ENCODE results near the gene GEMIN4.
A peak's percentile ranks its signal among the peaks of the same experiment; 100 is the strongest.
"Not testable (repeated sequence)": the region's sequence is repeated elsewhere in the genome, so short reads cannot be mapped to it uniquely, and the experiment has no call there.

The GEMIN4 gene

DNA sequence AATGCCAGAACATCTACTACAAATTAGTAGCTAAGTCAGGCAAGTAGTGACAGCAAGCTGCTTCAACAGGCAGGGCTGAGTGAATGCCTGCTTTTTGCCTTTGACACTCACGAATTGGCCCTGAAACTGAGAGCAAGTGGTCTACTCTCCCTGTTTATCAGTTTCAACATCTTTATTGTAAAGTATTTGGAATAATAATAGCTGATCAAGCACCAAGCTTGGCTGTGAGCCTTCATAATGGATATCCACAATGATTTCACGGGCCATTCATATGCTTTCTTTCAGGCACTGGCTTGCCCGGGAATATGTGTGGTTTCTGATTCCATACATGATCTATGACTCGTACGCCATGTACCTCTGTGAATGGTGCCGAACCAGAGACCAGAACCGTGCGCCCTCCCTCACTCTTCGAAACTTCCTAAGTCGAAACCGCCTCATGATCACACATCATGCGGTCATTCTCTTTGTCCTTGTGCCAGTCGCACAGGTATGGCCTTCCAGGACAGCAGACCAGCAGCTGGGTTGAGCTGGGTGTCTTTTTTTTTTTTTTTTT lies 14.4 kb downstream of the GEMIN4 start:
- no peak for DNase-seq

DNA sequence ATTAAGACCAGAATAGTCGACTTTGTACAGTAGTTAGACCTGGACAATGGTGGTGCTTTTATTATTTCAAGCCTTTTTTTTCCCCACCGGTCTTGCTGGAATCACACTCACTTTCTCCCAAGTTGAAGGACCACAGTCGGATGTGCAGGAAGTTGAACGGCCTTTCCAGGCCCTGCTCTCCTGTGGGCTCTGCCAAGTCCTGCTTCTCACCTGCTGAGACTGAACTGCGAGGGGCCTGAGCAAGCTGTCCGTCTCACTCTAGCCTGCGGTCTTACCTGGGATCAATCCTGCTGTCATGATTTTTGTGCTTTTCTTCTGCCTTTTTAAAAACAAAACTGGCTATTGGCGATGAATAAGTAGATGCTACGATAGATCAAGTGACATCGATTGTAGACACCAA lies 18.3 kb downstream of the GEMIN4 start:
- DNase-seq: no peak

DNA sequence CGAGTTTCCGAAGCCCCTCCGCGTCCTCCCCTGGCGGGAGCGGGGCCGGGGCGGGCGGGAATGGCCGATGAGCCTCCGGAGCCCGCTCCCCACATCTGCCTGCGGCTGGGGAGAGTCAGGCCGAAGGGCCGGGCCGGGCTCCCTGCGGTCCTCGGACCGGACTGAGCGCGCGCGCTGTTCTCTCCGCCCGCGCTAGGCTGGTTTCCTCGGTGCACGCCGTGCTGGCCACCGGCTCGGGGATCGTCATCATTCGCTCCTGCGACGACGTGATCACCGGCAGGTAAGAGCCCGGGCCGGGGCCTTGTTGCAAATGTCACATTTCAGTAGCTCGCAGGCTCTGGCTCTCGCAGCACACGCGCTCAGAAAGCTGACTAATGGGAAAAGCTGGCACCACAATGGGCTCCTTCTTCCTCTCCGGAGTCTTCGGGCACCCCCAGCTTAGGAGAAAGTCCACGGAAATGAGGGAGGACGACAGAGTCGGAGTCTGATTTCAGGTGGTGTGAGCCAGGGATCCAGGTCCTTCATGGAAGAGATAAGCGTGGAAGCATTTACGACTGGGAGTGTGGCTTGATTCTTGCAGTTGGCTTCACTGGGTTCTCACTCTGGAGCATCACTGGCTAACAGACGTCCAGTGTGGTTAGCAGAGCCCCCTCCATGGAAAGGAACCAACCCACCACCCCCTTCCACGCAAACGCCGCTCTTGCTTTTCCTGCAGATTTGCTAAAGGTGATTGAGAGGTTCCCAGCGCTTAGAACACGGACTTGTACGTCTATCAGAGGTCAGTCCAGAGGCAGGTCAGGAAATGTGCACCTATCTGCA lies 19.0 kb downstream of the GEMIN4 start:
- peak; percentile 27 for DNase-seq

DNA sequence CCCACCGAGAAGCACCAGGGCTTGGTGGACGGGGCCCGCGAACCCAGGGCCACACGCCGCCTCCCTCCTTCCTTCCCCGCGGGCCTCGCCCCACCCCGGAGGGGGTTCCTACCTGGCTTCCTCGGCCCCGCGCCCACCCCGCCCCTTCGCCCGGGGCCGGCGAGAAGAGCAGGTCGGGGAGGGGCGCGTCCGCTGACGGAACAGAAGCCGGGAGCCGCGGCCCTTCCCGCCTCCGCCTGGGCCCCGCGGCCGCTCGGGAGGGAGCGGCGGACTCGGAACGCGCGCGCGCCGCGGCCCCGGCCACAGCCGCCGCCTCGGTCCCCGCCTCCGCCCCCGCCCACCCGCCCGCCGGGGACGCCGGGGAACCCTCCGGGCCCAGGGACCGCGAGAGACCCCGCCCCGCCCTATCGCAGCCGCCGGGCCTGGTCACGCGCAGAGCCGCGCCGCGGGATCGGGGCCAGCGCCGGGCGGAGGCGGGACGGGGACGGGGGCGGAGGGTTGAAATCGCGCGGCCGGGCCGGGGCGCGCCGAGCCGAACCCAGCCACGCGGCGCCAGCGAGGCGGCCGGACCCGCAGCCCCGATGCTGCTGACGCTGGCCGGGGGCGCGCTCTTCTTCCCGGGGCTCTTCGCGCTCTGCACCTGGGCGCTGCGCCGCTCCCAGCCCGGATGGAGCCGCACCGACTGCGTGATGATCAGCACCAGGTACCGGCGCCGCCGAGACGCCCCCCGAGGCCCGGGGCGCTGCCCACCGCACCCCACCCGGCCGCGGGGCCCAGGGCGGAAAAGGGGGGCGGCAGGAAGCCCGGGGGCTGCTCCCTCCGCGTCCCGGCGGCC lies 19.8 kb downstream of the GEMIN4 start, which contains the start of gene TLCD3A:
Gene TLCD3A (plus strand): TSS at position 530 of the 835 bp plus-strand sequence. CDS start 52 bp downstream, at position 582.
- no peak for DNase-seq

DNA sequence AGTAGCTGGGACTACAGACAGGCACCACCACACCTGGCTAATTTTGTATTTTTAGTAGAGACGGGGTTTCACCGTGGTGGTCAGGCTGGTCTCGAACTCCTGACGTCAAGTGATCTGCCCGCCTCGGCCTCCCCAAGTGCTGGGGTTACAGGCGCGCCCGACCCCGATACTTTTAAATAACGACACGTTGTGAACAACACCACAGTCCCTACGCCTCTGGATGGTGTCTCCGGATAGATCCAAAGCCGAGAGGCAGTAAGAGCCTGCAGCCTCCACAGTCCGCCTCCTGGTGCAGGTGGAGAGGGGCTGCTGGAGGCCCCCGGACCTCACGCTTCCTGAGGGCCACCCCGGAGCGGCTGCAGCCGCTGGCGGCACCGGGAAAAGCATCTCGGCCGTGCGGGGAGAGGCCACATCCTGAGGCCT lies 20.4 kb downstream of the GEMIN4 start:
- no peak for DNase-seq

DNA sequence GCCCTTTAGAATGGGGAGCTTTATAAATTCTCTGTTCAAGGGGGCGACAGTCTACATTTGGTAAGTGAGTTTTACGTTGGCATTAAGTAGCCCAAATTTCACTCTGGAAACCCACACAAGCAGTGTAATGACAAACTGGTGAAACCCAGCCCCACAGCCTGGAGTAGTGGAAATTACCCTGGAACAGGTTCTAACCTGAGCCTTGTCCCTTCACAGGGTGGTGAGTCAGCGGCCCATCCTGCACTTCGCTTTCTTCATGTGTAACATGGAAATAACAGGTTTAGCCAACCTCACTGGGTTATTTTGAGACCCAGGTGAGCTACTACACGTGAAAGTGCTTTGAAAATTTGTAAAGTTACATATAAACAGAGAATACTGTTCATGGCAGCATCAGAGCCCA lies 23.2 kb downstream of the GEMIN4 start:
- DNase-seq: no peak

DNA sequence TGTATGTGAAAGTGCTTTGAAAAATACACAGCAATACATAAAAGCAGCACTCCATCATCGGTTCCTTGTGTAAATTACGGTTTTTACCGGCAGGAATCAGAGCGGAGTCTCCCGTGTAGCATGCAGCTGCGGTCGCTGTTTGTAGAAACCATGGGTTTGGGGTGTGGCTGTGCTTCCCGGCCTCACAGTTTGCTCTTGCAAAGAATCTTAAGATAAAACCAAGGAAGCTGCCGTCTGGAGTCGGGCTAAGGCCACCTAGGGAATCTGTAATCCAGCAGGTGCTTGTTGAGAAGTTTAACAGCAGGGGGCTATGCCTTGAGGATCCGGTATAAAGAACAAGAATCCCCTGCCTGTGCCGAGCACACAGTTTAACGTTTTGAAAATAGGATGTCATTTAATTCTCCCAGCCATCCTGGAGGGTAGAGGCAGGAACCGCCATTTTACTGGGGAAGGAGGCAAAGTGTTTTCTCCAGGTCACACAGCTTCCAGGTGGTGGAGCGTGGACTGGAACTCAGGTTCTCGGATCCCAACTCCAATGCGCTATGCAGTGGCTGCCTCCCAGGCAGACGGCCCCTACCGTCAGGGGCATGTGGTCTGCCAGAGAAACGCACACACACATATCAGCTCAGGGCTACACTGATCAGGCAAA lies 25.7 kb downstream of the GEMIN4 start:
- DNase-seq: no peak

DNA sequence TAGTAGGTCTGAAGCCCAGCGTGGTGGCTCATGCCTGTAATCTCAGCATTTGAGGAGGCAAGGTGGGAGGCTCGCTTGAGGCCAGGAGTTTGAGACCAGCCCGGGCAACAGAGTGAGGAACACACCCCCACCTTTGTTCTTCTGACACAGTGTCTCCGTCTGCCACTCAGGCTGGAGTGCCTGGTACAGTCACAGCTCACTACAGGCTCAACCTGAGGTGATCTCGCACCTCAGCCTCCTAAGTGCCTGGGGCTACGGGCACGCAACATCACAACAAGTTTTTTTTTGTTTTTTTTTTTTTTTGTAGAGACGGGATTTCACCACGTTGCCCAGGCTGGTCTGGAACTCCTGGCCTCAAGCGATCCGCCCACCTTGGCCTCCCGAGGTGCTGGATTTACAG lies 26.3 kb downstream of the GEMIN4 start:
- DNase-seq: no peak

DNA sequence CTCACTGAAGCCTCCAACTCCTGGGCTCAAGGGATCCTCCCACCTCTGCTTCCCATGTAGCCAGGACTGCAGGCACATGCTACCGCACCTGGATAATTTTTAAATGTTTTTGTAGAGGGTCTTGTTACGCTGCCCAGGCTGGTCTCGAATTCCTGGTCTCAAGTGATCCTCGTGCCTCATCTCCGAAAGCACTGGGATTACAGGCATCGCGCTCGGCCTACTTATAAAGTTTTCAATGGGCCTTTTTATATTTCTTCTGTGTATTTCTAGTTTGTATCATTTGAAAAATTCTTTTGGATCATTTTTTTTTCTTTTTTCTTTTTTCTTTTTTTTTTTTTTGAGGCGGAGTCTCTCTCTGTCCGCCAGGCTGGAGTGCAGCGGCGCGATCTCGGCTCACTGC lies 27.0 kb downstream of the GEMIN4 start:
- no peak for DNase-seq

DNA sequence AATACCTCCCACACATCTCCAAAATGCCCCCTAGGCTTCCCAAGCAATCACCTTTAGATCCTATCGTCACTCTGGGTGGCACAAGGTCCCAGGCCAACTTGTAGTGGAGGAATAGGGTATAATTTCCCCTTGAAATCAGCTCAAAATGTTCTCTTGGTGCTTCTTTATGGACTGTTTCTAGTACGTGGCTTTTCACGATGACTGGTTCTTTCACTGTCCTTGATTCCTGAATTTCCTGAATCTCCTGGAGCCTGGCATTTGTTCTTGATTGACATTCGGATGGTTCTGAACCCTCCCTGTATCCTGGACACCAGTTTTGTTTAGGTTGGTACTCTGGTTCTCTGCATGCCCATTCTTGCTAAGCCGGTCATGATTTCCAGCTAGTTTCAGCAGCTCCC lies 30.5 kb downstream of the GEMIN4 start:
- no peak for DNase-seq

DNA sequence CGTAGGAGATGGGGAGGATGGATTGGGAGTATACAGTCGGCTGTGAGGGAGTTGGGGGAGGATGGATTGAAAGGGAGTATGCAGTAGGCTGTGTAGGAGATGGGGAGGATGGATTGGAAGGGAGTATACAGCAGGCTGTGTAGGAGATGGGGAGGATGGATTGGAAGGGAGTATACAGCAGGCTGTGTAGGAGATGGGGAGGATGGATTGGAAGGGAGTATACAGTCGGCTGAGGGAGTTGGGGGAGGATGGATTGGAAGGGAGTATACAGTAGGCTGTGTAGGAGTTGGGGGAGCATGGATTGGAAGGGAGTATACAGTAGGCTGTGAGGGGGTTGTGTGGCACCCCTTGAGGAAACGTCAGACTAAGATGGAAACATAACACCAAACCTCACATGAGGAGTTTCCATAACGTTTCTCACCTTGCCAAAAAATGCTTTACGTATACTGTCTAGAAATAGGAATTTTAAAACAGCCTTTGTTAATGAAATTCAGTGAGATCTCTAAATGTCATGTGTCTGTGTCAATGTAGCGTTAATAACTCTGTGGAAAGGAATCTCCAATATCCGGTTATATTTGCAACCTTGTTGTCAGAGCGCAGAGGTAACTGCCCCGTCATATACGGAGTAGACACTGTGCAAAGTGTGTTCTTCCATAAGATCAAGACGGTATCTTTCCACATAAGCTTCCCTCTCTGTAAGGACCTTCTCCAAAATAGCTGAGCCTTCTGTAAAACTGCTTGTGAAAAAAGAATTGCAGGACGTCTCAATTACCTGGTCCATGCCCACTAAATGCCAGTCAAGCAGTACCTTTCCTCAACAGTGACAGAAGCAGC lies 31.1 kb downstream of the GEMIN4 start:
- no peak for DNase-seq

DNA sequence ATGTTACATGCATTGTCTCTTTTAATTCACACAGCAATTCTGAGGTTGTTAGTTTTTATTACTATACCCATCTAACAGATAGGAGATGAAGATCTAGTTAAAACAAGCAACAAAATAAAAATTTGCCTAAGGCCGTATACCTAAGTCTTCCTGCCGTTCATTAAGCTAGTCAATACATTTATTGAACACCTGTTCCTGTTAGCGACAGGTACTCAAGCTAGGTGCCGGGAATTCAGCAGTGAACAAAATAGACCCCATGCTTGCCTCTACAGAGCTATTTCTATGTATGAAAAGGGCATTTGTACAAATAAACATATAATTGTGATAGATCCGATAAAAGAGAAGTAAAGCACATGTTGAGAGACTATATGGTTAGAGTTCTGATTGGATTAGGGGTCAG lies 34.0 kb downstream of the GEMIN4 start:
- DNase-seq: no peak

DNA sequence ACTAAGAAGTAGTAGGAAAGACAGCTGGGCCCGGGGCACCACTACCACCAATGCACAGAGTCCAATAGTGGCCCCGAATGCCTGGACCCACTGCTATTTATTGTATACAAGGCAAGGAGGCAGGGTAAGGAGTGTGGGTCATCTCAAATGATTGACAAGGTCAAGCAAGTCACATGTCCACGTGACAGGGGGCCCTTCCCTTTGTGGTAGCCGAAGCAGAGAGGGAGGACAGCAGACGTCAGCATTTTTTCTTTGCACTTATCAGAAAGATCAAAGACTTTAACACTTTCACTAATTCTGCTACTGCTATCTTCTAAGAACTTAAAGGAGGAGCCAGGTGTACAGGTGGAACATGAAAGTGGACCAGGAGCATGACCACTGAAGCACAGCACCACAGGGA lies 43.9 kb downstream of the GEMIN4 start:
- no peak for DNase-seq

DNA sequence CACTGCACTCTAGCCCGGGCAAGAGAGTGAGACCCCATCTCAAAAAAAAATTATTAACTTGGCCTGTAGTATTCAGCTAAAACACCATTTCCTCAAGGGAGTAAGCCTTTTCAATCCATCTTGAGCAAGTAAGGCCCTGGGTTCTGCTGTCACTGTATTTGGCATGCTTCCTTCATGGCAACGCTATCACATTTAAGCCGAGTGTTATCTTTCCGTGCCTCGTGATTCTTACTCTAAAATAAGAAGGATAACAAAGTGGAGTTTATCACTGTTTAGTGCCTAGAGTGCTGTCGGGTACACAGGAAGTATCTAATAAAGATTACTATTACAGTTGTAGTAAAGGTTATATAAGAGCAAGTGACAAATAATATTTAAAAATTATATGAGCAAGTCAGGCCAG lies 46.2 kb downstream of the GEMIN4 start:
- DNase-seq: no peak

DNA sequence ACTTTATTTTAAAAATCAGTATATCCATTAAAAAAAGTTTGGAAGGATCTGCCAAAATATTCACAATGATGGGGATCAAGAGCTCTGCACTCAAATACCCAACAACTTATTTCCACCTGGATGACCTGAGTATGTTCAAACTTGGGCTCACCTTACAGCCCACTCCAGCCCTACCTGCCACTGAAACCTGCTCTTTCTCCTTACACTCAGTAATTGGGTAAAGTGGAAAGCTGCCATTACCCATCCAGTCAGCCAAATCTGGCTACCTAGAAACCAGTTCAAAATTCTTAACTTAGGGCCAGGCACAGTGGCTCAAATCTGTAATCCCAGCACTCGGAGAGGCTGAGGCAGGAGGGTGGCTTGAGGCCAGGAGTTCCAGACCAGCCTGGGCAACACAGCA lies 47.1 kb downstream of the GEMIN4 start:
- no peak for DNase-seq

DNA sequence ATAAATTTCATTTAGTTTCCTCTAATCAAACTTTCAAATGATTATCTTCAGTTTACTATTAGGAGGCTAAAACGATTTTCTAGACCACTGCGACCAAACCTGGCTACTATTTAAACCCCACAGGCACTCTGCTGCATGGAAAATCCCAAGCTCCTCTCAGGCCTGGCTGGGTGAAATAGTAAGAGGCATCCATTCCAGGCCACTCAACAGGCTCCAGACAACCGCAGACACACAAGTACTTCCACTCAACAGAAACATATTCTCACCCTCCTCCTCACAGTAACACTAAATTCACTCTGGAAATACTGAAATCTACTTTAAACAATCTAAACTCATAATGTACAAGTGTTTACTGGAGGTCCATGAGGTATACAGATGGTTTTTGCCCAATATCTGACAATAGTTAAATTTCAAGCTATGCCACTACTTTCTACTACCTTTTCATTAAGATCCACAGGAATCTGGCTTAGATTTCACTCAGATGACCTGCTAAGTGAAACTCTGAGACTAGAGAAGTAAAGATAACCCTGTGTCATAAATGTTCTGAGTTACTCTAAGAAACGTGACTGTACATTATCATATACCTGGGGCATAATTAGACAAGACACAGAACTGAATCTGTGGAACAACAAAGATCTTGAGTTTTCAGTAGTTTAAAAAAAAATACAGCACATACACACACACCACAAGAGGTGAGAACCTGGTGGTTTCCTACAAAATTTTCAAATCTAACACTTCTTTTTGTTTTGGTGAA lies 47.8 kb downstream of the GEMIN4 start:
- DNase-seq: no peak

DNA sequence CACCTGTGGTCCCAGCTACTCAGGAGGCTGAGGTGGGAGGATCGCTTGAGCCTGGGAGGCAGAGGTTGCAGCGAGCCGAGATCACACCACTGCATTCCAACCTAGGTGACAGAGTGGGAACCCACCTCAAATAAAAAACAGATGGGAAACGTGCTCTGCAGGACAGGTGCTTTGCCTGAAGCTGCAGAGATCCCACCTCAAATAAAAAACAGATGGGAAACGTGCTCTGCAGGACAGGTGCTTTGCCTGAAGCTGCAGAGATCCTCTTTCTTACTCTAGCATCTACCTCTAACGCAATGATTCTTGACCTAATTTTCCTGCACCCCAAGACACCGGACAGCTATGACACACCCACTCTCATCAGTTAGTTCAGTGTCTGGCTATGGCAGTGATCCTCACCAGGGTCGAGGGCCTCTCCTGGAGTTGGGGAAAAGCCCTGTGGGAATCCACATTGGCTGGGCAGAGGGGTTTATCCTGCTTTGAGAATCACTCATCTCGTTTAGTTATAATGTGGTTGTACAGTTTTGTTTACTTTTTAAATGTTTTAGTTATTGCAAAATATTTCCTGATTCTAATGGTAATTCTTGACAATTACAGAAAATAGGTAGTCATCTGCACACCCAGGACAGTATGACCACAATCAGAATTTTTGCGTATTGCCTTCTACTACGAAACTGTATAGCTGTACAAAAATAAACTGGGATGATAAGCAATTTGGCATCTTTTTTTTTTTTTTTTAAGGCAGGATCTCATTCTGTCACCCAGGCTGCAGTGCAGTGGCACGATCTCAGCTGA lies 48.8 kb downstream of the GEMIN4 start:
- DNase-seq: no peak

DNA sequence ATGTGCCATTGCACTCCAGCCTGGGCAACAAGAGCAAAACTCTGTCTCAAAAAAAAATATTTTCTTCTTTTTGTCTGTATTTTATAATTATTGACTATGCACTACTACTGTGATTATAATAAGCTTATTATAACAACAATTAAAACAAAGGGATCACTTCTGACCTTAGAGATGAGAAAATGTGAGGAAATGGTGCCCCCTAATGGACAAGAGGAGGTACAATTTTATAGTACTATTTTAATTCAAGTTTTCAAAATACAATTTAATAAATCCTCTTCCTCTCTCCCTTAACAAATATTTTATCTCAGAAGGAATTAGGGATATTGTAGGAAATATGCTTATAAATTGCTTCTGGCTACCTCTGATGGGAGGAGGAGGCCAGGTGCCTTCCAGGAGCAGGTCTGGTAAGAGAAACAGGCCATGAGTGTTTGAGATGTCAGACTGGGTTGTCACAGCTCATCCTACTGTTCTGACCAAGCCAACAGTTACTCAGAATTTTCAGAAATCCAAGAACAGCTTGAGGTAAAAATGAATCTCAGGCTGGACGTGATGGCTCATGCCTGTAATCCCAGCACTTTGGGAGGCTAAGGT lies 51.5 kb downstream of the GEMIN4 start:
- DNase-seq: no peak

DNA sequence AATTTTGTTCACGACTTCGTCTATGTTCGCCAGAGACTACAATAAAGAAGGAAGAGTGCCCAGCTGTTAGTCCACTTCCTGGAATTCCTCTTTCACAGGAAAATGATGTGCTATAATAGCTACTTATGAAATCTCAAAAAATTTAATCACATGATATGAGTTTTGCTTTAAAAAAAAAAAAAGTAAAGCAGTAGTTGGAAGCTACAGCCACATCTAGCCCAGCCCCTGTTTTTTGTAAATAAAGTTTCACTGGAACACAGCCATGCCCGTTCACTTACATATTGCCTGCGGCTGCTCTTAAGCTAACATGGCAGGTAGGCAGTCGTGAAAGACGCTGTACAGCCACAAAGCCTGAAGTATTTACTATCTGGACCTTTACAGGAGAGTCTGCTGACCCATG lies 52.7 kb downstream of the GEMIN4 start:
- no peak for DNase-seq

DNA sequence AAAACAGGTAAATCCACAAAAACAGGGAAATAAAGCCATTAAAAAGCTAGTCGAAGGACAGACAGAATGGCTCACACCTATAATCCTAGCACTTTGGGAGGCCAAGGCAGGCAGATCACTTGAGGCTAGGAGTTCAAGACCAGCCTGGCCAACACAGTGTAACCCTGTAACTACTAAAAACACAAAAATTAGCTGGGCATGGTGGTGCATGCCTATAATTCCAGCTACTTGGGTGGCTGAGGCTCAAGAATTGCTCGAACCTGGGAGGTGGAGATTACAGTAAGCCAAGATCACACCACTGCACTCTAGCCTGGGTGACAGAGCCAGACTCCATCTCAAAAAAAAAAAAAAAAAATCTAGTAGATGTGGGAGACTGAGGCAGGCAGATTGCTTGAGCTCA lies 54.0 kb downstream of the GEMIN4 start:
- not testable (repeated sequence) for DNase-seq
